ENCODE measurements around the gene IFNA4. TPM values are rescaled to one million over a fixed set of nuclear protein-coding genes. Genes with fewer than 3 reads are reported as not detected.

The IFNA4 gene
- total RNA-seq, 1 experiment from 2014 or later, result not detected

Other genes starting within 250 kb of the IFNA4 start
- 0.42 and 0.55 TPM in 2 replicates for gene HACD4, start 155.9 kb downstream of the IFNA4 start, total RNA-seq (2014; rRNA removed; shearing (Covaris generic))
- not detected in 2 replicates for gene IFNB1, start 109.6 kb downstream of the IFNA4 start, total RNA-seq (2014; rRNA removed; shearing (Covaris generic))
- gene IFNW1, start 45.8 kb downstream of the IFNA4 start, total RNA-seq (2014; rRNA removed; shearing (Covaris generic)), result not detected in 2 replicates
- not detected in 2 replicates for gene IFNA21, start 20.9 kb downstream of the IFNA4 start, total RNA-seq (2014; rRNA removed; shearing (Covaris generic))
- gene IFNA7, start 14.6 kb upstream of the IFNA4 start, total RNA-seq (2014; rRNA removed; shearing (Covaris generic)), result not detected in 2 replicates
- not detected in 2 replicates for gene IFNA10, start 19.6 kb upstream of the IFNA4 start, total RNA-seq (2014; rRNA removed; shearing (Covaris generic))
- gene IFNA16, start 29.7 kb upstream of the IFNA4 start, total RNA-seq (2014; rRNA removed; shearing (Covaris generic)), result not detected in 2 replicates
- not detected in 2 replicates for gene IFNA17, start 40.6 kb upstream of the IFNA4 start, total RNA-seq (2014; rRNA removed; shearing (Covaris generic))
- gene IFNA14, start 52.4 kb upstream of the IFNA4 start, total RNA-seq (2014; rRNA removed; shearing (Covaris generic)), result not detected in 2 replicates
- not detected in 2 replicates for gene IFNA5, start 117.7 kb upstream of the IFNA4 start, total RNA-seq (2014; rRNA removed; shearing (Covaris generic))
- 12.1 and 12.2 TPM in 2 replicates for gene KLHL9, start 147.8 kb upstream of the IFNA4 start, total RNA-seq (2014; rRNA removed; shearing (Covaris generic))
- not detected in 2 replicates for gene IFNA6, start 163.3 kb upstream of the IFNA4 start, total RNA-seq (2014; rRNA removed; shearing (Covaris generic))
- not detected in 2 replicates for gene IFNA13, start 180.5 kb upstream of the IFNA4 start, total RNA-seq (2014; rRNA removed; shearing (Covaris generic))
- not detected in 2 replicates for gene IFNA2, start 197.8 kb upstream of the IFNA4 start, total RNA-seq (2014; rRNA removed; shearing (Covaris generic))
- gene IFNA8, start 221.5 kb upstream of the IFNA4 start, total RNA-seq (2014; rRNA removed; shearing (Covaris generic)), result not detected in 2 replicates

All from H7 (cell line).